ENCODE data around the gene KIF26A.

DNA sequence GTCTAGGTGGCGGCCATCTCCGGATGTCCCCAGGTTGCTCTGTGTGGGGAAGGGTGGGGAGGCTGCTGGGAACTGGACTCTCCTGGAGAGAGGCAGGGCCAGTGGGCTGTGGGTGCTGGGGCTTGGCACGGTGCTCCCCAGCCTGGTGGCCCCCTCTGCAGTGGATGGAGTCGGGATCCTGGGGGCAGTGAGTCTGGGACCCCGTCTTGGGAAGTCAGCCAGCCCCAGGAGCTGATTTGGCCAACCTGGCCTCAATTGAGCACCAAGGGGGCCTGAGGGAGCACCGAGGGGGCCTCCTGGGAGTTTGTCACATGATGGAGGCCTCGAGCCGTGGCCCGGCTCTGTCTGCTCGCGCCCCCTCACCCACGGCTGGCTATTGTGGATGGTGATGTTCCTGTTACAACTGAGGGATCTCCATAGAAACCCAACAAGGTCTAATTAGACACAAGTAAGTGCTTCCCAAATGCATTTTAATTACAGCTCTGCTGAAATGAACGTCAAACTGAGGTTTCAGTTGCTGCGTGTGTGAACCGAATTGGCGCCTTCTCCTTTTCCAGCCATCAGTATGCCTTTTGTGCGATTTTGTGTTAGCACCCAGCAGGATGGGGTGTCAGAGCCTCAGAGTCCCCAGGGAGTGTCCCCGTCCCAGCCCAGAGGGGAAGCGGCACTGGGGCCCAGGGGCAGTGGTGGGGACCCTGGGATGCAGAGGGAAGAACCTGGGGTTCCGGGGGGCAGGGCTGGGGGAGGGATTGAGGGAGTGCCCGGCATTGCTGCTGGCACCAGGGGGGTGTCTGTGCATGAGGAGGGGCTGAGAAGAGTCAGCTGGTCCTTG is 71.8 kb downstream of the KIF26A start:
- TF ChIP-seq, protein P1, sequence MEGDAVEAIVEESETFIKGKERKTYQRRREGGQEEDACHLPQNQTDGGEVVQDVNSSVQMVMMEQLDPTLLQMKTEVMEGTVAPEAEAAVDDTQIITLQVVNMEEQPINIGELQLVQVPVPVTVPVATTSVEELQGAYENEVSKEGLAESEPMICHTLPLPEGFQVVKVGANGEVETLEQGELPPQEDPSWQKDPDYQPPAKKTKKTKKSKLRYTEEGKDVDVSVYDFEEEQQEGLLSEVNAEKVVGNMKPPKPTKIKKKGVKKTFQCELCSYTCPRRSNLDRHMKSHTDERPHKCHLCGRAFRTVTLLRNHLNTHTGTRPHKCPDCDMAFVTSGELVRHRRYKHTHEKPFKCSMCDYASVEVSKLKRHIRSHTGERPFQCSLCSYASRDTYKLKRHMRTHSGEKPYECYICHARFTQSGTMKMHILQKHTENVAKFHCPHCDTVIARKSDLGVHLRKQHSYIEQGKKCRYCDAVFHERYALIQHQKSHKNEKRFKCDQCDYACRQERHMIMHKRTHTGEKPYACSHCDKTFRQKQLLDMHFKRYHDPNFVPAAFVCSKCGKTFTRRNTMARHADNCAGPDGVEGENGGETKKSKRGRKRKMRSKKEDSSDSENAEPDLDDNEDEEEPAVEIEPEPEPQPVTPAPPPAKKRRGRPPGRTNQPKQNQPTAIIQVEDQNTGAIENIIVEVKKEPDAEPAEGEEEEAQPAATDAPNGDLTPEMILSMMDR (IDR thresholded peaks at IDR 0.05; ENCODE audit: low read length) = no peak
- no peak for TF ChIP-seq EZH2 (IDR thresholded peaks at IDR 0.05; ENCODE audit: borderline replicate concordance, low read length)

Data from OCI-LY1 (cell line).